ENCODE results near the gene ADGRL3. TPM values are rescaled to one million over a fixed set of nuclear protein-coding genes. Genes with fewer than 3 reads are reported as not detected.
"Not testable (repeated sequence)": the region's sequence is repeated elsewhere in the genome, so short reads cannot be mapped to it uniquely, and the experiment has no call there.

Gene ADGRL3
- total RNA-seq, 2 donors from 2014 or later = 48.0 to 54.3 TPM

DNA sequence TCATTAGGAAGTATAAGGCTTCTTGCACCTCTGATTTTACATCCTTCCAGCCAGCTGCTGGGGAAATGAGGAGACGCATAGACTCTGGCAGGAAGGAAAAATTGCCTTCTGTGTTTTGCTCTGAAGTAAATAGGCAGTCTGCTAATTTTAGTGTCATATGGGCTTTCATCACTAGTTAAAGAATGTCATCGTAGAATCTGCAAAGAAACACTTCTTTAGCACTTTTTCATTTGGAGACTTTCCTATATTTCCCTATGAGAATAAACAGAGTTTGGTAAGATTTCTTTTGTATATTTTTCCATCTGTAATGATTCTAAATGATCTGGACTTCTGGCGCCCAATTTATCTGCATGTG, 3.3 kb downstream of the ADGRL3 start:
- no peak for DNase-seq (ENCODE audit: low spot score)
- intact Hi-C loops (cut with DNase I) = no loop called here

DNA sequence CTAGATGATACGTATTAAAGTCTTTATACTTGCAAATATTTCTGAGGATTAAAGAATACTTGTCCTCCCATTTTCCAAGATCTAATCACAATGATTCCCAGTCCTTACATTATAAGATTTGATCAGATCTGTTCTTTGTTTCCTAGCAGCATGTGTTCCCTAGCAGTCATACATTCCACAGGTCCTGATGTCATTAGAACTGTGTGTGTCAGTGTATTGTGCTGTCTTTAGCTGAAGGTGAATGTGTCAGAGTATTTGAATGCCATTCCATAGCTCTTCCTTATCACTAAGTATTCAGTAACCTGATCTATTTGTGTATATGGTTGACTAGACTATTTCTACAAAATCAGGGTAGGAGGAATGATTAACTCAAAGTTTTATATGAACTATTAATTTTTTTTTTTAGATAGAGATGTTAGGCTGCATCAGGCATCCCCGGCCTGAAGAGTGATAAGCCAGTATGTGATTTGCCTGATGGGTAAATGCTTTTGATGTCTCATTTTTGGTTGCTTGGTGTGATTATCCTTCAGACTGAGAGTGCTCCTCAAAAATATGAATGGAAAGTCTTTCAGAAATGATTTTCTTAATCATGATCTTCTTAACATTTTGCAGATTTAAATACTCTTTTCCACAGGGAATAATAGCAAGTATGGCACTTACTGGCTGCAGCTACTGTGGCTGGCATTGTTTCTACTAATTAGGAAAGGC, 4.4 kb downstream of the ADGRL3 start:
- intact Hi-C loops (cut with DNase I) = no loop called here
- DNase-seq (ENCODE audit: low spot score) = no peak

DNA sequence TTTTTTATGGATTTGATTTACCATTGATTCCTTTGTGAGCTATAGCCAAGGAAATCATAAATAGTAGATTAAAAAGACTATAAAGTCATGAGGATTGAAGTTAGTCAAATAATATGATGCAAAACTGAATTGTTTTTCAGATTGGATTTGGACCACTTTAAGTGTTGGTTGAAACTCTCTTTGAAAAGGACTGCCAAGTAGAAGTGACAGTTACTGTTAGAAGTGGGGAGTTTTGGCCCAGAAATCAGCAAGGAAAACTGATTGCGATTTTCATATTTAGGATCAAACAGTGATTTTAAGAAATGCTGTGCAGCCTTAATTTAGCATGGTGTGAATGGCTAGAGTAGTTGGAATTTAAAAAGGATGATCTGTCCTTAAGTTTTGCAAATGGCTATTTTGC, 4.9 kb downstream of the ADGRL3 start:
- no peak for DNase-seq (ENCODE audit: low spot score)
- intact Hi-C loops (cut with DNase I) = no loop called here

DNA sequence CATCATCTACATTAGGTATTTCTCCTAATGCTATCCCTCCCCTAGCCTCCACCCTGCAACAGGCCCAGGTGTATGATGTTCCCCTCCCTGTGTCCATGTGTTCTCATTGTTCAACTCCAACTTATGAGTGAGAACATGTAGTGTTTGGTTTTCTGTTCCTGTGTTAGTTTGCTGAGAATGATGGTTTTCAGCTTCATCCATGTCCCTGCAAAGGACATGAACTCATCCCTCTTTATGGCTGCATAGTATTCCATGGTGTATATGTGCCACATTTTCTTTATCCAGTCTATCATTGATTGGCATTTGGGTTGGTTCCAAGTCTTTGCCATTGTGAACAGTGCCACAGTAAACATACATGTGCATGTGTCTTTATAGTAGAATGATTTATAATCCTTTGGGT, 7.0 kb downstream of the ADGRL3 start:
- intact Hi-C loops (cut with DNase I); DNase-seq (ENCODE audit: low spot score): not testable (repeated sequence)

DNA sequence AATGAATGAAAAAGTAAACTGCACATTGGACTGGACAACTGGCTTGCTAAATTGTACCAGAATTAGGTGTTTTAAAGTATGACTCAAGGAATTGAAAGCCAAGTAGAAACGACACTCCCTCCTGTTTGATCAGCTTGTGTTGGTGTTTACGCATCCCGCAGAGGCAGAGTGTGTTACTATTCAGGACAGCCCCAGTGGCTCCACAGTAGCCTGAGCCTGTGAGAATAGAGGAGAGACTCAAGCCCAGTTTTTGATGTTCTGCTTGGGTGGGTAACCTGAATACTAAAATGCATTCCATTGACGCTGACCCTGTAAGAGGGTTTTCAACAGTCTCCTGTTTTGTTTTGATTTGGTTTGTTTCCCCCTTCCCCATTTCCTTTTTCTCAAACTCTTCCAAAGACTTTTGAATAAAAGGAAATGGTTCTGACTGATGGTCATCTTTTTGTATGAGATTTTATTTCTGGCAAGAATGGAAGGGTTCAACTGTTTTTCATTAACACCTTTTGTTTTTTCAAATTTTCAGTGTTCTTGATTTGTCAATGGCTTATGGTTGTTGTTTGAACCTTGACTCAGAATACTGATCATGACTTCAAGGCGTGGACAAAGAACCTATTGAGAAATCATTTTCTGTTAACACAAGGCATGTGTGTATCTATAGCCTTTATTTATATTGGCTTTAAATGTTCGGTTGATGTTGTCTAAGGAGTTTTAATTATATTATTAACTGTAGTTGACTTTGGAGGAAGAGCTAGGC, 10.2 kb downstream of the ADGRL3 start:
- intact Hi-C loops (cut with DNase I) = no loop called here

DNA sequence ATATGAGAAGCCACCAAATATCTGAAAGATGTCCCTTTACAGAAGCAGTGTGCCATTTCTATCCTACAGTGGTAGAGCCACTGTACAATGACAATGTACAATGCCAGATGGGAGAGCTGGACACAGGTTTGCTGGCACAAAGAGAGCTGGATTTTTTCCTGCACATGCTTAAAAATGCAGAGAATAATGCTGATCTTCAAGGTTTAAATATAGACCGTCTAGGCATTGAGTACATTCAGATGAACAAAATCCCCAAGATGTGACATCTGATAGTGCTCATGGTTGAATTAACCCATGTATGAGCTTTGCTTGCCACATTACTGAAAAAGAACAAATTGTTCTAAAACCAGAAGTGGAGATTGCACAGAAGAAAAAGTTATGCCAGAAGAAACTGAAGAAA, 11.7 kb downstream of the ADGRL3 start:
- intact Hi-C loops (cut with DNase I) = loop anchor here in 1 of 2 donors (1.0 kb wide), 1 partner anchor 23 kb away; no protein-coding TSS in a partner anchor
- DNase-seq (ENCODE audit: low spot score) = no peak

More for the DNA sequence above, 10.2 kb downstream of the ADGRL3 start:
- DNase-seq (ENCODE audit: low spot score) = no peak

DNA sequence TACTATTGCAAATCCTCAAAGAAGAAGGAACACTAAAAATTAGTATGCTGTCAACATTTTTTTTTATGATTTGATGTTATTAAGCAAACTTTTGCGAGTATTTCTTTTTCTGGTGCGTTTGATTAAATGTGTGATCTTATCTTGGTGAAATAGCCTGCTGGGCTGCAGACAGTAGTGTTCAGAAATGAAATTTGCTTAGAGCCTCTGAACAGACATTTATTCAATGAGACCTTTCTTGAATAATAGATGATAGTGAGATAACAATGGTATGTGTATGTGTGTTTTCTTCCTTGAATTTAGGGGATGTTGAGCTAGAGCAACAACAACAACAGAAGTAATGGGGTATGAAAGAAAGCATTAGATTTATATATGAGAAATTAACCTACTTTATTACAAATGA, 12.7 kb downstream of the ADGRL3 start:
- intact Hi-C loops (cut with DNase I) = no loop called here
- no peak for DNase-seq (ENCODE audit: low spot score)

DNA sequence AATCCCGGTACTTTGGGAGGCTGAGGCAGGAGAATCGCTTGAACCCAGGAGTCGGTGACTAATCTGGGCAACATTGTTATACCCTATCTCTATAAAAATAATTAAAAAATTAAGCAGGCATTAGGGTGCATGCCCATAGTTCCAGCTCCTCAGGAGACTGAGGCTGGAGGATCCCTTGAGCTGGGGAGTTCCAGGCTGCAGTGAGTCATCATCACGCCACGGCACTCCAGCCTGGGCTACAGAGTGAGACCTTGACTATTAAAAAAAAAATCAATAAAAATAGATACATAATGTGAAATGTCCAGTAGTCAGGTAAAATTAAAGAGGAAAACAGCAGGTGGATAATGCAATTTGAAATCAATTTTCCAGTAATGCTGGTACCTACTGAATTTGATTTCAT, 14.6 kb downstream of the ADGRL3 start:
- intact Hi-C loops (cut with DNase I) = no loop called here
- no peak for DNase-seq (ENCODE audit: low spot score)

DNA sequence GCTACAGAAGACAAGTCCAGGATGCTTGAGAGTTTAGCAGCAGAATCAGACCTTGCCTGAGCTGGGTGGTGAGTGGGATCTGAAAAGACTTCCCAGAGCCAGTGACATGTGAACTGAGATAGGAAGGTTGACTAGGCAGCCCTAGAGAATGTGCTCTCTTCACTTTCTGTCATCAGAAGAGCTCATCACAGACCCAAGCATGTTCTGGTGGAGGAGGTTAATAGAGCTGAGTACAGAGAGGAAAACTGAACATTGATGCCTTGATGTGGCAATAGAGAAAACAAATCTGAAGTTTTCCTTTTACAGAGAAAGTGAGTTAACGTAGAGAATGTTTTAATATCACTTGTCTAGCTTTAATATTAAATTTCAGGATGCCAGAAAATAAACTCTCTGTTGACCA, 17.1 kb downstream of the ADGRL3 start:
- intact Hi-C loops (cut with DNase I) = no loop called here
- DNase-seq (ENCODE audit: low spot score) = no peak

DNA sequence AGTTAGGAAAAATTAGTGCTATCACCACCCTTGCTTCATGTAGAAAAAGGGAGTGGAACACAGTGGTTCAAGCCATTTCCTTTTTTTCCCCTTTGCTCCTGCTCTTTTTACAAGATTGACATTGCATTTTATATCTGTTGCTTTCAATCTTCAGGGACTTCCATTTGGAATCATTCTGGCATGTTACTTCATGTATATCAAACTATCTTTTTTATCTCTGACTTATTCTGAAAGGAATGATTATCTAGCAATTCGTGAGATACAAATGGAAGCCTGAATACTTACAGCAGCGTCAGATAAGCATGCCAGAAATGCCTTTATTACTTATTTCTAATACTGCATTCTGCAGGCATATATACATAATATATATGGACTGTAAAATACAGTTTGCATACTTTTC, 20.4 kb downstream of the ADGRL3 start:
- intact Hi-C loops (cut with DNase I) = no loop called here
- no peak for DNase-seq (ENCODE audit: low spot score)

DNA sequence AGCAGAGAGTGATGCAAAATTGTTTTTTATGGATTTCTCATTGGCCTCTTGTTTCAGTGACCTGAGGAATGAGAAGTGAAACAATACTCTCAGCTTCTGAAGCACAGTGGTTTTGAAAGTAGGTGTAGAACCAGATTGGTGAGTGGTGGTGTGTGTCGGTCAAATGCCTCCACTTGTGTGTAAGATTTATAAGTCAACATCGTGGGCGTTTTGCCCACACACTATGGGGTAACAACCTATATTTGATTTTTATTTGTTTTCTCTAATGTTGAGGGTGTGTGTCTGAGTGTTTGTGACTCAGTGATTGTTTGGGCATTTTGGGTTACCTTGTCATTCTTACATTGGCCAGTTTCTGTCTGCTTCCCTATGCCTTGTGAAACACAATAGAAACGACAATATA, 23.3 kb downstream of the ADGRL3 start:
- DNase-seq (ENCODE audit: low spot score) = no peak
- intact Hi-C loops (cut with DNase I) = no loop called here

DNA sequence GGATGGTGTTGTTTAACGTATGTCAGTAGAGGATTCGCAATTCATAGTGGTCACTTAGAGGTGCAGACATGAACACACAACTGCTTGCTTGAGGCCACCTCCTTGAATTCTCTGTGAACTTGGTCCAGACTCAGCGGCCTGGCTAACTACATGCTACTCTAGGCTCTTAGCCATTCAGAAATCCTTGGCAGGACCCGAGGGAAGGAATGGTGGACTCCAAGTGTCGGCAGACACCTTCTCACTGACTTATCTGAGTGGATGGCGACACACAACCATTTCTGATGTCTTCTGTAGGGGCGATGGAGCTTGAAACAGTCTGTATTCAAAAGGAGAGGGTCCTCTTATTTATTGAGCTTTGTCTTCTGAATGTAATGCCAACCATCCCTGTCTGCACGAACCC, 24.4 kb downstream of the ADGRL3 start:
- intact Hi-C loops (cut with DNase I) = no loop called here
- DNase-seq (ENCODE audit: low spot score) = no peak

DNA sequence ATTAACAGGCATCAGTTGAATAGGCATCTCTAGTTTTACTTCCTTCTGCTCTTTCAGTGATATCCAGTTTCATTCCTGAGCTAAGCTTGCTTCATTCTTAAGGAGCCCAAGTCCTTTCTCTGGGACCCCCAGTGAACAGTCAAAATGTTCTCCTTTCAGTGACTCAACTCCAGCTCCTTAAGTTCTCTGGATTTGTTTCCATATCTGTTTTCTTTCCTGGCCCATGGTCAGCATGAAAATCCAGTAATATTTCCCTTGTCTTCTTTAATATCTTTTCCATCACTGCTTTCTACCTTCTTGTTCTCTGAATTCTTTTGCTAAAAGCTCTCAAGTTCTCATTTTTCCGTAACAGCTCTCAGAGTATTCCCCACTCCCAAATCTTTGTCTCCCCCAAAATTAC, 25.5 kb downstream of the ADGRL3 start:
- no peak for DNase-seq (ENCODE audit: low spot score)
- intact Hi-C loops (cut with DNase I) = no loop called here

DNA sequence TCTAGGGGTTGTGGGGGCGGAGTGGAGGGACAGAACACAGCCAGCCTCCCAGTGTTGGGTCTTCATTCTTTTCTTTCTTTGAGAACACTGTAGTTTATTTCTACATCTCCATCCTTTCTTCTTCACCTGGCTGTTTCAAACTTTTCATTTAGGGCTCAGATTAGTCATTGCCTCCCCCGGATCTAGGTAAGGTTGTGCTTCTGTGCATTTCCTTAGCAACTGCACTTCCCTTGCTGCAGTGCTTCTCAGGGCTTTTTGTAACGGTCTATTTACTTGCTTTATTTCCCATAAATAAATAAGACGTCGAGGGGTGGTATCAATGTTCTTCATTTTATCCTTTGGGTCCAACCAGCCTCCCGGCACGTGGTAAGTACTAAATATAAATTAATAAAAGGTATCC, 31.3 kb downstream of the ADGRL3 start:
- intact Hi-C loops (cut with DNase I) = no loop called here
- DNase-seq (ENCODE audit: low spot score) = no peak

DNA sequence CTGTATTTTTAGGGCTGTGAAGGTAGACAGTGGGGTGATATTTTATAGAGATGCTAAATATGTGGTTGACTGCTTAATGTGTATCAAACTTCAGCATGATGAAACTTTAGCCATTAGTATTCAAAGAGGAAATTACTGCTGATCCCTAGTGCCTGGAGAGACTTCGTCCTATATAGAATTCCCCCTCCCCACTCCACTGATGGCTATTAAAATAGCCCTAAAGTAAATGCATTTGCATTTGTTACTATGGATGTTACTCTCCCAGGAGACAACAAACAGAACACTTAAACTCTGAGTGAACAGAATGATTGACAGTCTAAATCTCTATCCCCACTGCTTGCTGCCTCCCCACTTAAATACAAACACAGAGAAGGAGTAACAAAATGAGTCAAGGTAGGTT, 39.1 kb downstream of the ADGRL3 start:
- DNase-seq (ENCODE audit: low spot score) = no peak
- intact Hi-C loops (cut with DNase I) = no loop called here

DNA sequence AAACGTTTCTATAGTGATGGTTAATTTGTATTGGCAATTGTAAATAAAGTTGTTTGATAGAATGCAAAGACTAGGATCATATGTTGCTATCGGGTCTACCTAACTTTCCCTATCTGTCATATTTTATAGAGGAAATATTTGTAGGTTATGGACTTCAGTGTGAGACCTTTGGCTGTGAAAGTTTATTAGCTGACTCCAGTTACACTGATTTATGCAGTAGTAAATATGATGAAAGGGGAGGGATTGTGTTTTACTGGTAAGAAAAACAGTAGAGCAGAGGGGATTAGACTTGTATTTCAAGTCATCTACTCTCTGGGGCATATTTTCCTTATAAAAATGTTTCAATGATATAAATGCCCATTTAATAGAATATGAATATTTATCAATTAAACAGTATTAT, 43.8 kb downstream of the ADGRL3 start:
- intact Hi-C loops (cut with DNase I) = no loop called here
- DNase-seq (ENCODE audit: low spot score) = no peak

DNA sequence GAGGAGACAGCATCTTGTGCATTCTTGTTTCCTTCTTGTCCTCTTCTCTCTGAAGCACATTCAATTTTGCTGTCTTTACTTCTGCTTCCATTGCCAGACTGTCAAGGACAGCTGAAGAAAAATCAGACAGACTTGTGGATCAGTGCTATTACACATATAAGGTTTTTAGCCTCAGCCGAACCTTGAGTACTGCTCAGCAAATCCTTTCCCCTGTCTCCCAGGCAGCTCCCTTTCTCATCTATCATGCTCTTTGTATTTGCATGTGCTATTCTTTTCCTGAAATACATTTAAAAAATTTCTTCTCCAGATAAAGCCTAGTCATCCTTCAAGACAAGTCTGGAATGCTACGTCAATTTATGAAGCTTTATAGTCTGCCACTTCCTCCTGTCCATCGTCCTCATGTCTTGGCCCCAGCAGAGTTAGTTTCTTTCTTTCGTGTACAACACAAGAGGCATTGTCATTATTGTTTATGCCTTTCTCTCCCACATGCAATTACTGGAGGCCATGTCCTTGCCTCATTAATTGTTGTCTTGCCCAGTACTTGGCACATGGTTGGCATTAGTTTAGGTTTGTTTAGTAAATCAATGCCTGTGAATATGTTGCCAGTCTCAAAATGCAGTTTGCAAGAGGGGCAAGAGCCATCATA, 45.1 kb downstream of the ADGRL3 start:
- intact Hi-C loops (cut with DNase I) = no loop called here
- DNase-seq (ENCODE audit: low spot score) = no peak

DNA sequence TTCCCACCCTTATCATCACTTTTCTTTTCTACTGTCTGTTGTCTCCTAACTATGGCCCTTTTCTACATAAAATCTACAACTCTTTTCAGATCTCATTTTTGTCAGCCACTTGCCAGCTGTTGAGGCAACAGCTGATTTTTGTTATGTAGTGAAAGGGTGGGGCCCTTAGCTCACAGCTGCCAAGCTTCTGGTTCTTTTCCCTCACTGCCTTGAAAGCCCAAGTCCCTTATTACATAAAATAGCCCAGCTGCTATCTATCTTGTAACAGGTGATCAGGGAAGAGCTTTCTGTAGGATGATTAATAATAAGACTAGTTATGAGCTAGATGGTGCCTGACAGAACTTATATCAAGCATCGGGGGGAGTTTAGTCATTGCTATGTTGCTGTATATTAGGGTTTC, 45.9 kb downstream of the ADGRL3 start:
- intact Hi-C loops (cut with DNase I) = no loop called here
- DNase-seq (ENCODE audit: low spot score) = no peak

DNA sequence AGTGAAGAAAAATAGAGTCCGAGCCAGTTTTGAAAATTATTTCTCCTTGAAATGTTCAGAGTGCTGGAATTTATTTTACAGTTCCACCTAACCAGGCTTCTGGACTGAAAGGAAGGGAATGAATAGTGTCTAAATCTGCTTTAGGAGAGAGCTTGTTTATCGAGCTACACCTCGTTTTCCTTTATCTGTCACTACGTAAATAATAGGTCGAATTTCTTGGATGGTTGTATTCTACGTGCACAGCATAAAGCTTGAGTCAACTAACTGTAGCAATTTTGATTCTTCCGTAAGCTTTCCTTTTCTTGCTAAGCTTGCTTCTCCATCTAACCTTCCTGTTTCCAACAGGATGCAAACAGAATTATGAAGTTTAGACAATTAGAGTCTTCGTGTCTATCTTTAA, 48.6 kb downstream of the ADGRL3 start:
- no peak for DNase-seq (ENCODE audit: low spot score)
- intact Hi-C loops (cut with DNase I) = no loop called here

DNA sequence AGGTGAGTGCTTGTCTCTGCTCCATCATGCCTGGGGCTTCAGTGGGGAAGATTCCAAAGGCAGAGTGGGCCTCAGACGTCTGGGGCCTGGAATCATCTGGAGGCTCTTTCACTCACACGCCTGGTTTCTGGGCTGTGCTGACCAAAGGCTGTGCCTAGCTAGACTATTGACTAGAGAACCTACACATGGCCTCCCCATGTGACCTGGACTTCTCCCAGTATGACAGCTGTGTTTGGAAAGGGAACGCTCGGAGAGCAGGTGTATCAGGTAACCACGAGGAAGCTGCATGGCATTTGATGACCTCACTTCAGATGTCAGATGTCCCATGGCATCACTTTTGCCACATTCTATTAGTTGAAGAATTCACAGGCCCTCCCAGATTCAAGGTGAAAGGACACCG, 51.0 kb downstream of the ADGRL3 start:
- intact Hi-C loops (cut with DNase I) = no loop called here
- no peak for DNase-seq (ENCODE audit: low spot score)

DNA sequence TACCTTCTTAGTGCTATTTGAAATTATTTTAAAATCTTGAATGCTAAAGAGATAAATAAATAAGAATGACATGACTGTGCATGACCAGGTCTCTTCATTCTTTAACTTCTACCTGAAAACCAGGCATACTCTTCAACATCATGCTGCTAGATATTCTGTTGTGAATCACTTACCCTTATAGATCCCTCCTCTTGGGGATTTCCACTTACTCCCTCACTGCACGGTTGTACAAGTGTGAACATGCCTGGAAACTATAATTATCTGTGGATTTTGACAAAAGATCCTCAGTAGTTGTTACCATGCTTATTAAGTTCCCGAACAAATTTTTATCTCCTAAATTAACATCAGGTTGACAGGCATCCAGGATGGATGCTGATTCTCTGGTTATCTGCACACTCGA, 54.3 kb downstream of the ADGRL3 start:
- intact Hi-C loops (cut with DNase I) = no loop called here

More for the DNA sequence above, 54.3 kb downstream of the ADGRL3 start:
- no peak for DNase-seq (ENCODE audit: low spot score)
